HG02938 (cell line): ENCODE data around the gene FNDC10.

Experiments
- ATAC-seq: cut with Tn5 transposase; IDR thresholded peaks from one replicate; pipeline ENCODE4 v1.9.1; 2021; ENCODE audit warnings: mild to moderate bottlenecking, moderate library complexity; ENCODE audit not compliant: unreplicated experiment

FNDC10 gene

DNA sequence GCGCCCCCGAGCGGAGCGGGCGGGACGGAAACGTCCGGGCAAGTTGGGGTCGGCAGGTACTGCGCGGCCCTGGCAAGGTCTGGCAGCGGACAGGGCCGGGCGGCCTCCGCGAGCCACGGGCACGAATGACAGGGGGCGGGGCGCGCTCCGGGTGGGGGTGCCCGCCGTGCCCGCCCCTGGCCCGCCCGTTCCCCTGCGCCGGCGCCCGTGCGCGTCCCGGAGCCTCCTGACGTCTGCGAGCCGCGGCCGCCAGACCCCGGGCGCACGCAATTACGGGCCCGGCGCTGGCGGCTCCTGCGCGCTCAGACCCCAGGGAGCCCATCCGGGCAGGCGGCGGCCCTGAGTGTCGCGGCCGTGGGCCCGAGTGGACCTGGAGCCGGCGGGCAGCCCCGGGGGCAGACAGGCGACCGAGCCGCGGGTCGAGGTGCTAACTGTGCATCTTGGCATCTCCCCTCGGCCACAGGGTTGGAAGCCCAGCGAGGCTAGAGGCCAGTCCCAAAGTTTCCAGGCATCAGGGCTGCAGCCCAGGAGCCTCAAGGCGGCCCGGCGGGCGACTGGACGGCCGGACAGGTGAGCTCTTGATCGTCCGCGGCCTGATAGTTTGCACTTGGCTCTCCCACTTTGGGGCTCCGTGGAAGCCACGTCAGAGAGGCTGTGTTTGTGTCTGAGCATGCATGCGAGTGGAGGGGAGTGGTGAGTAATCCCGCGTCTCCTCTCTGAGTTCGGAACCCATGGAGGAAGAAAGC, 16.3 kb upstream of the FNDC10 start:
- ATAC-seq = peak; percentile 18

DNA sequence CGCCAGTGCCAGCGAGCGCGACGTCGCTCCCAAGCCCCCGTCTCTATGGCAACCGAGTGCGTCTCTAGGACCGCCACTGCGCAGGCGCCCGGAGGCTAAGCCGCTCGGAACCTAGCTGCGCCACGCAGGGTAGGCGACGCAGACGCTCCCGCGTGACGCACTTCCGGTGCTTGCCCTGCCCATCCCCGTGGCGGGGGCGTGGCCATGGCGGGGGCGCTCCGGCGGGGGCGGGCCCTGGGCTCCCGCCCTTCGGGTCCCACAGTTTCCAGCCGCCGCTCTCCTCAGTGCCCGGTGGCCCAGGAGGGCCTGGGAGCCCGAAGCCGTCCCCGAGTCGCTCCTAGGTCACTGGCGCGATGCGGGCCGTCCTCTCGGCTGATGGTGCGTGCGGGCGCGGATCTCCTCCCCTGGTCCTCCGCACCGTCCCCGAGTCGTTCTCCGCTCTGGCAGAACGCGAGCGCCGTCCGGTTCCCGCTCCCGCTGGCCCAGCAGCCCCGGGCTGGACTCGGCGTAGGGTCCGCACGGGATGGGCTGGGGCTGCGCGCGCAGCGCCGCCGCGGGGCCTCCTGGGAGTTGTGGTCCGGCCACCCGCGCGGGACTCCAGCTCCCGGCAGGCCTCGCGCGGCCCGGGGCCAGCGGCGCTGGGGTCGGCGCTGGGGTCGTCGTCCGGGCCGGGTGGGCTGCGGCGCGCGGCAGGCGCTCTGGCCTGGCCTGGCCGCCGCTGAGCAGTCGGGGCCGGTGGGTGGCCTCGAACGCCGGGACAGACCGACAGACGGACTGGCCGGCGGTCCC, 15.5 kb upstream of the FNDC10 start, which contains the start of gene MIB2:
Gene MIB2, plus strand, starts transcription at position 245 of the 789 bp plus-strand sequence. CDS start 7,953 bp downstream, outside the sequence.
- peak; percentile 84 for ATAC-seq

DNA sequence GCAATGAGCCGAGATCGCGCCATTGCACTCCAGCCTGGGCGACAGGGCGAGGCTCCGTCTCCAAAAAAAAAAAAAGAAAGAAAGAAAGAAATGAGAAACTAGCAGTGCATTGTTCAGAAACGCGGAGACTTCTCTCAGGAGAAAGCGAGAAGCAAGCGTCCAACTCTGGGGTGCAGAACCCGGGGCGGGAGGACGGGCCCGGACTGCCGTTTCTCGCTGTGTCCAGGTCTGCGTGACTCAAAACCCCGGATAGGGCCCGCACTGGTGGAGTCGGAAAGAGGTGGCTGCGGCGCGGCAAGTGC, 15.0 kb upstream of the FNDC10 start:
- no peak for ATAC-seq

DNA sequence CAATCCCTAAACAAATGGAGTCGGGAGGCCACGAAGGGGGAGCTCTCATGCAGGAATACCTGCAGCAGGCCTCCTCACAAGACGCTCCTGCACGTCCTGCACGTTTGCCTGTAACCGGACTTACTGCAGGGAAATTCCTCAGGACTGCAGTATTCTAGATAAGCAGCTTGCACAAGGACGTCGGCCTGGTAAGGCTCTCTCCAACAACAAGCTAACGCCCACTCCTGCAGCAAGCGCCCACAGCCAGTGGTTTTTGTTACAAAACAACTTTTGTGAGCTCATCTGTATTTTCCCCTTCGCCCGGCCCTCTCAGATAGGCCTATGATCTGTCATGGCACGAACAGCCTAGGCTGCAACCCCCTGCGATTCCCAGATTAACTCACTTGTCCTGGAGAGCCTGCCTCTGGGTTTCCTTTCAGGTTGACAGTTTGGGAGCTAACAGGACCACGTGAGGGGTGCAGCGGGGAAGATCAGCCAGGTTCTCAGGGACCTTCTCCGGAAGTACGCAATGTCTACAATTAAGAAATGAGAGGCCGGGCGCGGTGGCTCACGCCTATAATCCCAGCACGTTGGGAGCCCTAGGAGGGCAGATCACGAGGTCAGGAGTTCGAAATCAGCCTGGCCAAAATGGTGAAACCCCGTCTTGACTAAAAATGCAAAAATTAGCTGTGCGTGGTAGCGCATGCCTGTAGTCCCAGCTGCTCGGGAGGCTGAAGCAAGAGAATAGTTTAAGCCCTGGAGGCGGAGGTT, 14.4 kb upstream of the FNDC10 start:
- no peak for ATAC-seq

DNA sequence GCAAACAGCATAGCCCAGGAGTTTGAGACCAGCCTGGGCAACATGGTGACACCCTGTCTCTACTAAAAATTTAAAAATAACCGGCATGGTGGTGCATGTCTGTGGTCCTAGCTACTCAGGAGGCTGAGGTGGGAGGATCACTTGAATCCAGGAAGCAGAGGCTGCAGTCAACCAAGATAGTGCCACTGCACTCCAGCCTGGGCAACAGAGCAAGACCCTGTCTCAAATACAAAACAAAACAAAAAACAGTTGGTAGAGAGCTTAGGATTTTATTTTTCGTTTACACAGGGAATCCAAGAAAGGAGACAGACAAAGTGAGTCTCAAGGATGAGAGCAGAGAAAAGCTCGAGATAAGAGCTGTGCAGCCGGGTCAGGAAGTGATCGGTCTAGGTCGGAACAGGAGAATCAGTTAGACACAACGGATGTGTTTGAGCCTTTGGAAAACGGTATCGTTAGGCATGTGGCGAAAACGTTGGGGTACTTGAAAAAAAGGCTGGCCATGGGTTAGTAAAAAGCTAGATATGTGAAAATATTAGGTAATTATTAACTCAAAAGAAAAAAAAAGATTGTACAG, 13.7 kb upstream of the FNDC10 start:
- no peak for ATAC-seq

DNA sequence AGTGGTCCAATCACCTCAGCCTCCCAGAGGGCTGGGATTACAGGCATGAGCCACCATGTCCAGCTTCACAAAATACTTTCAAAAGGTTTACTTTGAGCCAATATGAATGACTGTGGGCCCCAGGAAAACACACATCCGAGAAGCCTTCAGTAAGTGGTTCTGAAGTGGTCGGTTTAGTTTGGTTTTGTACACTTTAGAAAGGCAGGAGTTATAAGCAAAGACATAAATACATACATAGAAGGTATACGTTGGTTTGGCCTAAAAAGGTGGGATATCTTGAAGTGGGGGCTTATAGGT, 12.1 kb upstream of the FNDC10 start:
- no peak for ATAC-seq

DNA sequence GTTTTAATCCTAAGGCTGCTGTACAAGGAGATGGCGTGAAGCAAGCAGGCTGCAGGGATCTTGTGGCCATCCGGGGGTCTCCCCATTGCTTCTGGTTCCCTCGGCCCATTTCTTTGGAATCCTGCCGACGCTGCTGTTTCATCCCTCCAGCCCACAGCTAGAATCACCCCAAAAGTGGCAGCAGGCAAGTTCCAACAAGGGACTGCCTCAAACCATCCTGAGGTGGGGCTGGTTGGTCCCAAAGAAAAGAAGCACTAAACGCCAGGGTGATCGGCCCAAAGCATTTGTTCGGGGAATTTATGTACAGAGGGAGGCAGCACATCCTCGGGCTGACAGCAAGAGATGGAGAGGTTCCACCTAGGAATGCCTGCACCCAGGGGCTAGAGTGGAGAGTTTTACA, 10.9 kb upstream of the FNDC10 start:
- ATAC-seq = no peak

DNA sequence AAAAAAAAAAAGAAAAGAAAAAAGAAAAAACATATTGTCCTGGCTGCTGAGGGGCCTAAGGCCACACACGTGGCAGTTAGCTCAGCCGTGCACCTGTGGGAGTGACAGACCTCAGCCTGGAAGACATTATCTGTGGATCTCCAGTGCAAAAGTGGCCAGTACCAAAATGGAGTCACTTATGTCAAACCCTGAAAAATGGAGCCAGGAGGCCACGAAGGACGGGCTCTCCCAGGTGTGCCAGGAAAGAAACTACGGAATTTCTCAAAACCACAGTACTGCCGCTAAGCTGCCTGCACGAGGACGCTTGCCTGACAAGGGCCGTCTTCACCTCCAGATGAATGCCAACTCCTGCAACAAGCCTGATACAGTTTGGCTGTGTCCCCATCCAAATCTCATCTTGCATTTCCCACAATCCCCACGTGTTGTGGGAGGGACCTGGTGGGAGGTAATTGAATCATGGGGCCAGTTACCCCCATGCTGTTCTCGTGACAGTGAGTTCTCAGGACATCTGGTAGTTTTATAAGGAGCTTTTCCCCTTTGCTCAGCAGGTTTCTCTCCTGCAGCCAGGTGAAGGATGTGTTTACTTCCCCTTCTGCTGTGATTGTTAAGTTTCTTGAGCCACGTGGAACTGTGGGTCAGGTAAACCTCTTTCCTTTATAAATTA, 10.0 kb upstream of the FNDC10 start:
- ATAC-seq = no peak

DNA sequence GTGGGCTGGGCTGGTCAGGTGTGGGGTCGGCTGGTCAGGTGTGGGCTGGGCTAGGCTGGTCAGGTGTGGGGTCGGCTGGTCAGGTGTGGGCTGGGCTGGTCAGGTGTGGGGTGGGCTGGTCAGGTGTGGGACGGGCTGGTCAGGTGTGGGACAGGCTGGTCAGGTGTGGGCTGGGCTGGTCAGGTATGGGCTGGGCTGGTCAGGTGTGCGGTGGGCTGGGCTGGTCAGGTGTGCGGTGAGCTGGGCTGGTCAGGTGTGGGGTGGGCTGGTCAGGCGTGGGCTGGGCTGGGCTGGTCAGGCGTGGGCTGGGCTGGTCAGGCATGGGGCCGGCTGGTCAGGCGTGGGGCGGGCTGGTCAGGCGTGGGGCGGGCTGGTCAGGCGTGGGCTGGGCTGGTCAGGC, 6.3 kb upstream of the FNDC10 start:
- ATAC-seq = no peak

DNA sequence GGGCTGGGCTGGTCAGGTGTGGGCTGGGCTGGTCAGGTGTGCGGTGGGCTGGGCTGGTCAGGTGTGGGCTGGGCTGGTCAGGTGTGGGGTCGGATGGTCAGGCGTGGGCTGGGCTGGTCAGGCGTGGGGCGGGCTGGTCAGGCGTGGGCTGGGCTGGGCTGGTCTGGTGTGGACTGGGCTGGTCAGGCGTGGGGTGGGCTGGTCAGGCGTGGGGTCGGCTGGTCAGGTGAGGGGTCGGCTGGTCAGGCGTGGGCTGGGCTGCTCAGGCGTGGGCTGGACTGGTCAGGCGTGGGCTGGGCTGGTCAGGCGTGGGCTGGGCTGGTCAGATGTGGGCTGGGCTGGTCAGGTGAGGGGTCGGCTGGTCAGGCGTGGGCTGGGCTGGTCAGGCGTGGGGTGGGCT, 5.8 kb upstream of the FNDC10 start:
- ATAC-seq = no peak

DNA sequence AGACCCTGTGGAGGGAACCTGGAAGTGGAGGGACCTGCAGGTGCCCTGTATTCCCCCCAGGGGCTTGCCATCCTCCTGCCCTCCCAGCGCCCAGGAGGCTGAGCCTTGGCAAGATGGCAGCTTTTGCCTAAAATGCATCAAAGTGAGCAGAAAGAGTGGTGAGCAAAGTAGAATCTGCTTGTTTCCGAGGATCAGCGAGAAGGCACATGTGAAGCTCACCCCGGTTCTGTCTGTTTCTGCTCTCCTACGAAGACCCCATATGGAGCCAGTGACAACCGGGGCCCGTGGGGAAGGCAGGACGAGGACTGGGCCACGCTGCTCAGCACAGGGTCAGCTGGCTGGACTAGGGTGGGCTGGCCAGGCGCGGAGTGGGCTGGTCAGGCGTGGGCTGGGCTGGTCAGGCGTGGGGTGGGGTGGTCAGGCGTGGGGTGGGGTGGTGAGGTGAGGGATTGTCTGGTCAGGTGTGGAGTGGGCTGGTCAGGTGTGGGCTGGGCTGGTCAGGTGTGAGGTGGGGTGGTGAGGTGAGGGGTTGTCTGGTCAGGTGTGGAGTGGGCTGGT, 5.2 kb upstream of the FNDC10 start:
- no peak for ATAC-seq

DNA sequence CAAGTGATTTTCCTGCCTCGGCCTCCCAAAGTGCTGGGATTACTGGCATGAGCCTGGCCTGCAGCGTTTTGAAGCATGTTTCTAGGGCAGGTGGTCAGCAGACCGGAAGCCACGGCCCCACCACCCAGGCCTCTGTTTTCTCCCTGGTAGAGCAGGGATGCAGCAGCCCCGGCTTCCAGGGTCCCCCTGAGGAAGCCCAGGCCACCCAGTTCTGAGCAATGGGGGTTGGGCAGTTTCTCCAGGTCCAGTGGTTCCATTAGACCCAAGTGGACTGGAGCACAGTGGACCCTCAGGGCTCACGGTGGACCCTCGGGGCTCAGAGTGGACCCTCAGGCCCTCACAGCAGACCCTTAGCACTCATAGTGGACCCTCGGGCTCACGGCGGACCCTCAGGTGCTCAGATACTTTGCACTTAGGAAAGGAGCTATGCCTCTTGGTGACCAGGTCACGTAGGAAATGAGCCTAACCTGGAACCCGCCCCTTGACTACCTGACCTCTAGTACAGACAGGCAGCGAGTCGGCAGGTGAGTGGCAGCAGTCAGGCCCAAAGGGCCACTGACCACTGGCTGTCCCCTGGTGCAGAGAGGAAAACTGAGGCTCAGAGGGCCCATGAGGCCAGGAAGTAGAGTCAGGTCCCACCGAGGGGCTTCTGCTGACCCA, 4.6 kb upstream of the FNDC10 start:
- ATAC-seq = no peak

DNA sequence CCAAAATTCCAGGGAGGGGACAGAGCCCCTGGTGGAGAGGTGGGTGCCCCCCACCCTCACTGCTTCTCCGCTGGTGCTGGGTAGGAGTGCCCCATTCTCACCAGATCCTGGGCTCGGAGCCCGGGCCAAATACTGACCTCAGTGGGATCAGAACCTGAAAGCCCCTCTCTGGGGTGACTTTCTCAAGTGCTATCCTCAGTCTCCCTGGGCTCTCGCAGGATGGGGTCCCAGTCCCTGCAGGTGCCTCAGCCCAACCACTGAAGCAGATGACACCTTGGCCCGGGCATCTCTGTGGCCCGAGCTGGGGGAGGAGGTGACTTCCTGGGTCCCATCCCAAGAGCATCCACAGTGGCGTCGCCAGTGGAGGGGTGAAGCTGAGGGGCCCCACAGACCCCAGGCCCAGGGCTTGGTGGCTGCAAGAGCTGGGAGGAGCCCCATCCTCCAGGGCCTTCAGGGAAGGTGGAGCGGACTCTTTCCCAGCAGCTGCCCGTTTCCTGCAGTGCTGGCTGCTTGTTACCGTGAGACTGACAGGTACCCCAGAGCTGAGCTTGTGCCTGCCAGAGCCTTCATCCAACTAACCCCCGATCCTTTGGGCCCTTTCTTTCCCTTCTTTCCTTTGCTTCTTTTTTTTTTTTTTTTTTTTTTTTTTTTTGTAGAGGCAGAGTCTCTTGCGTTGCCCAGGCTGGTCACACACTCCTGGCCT, 3.9 kb upstream of the FNDC10 start:
- no peak for ATAC-seq

DNA sequence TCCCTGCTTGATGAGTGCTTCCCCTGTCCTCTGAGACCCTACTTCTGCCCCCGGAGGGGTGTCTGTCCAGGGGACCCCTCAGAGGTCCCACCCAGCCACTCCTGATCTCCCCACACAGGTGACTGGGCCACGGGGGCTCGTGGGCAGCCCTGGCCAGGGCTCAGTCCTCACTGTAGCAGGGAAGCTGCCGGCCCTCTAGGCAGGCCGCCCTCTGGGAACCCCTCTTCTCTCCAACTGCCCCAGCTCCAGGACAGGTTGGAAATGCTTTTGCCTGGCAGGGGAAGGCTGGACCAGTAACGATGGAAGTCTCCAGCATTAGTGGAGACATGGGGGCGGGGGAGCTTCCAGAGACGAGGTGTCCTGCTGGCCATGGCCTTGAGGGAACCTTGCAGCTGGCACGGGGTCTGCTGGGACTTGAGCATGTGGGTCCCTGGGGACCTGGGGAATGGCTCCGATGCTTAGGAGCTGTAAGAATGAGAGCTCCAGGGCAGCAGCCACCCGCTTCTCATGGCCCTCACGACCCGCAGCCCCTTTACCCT, 3.1 kb upstream of the FNDC10 start:
- ATAC-seq = no peak

DNA sequence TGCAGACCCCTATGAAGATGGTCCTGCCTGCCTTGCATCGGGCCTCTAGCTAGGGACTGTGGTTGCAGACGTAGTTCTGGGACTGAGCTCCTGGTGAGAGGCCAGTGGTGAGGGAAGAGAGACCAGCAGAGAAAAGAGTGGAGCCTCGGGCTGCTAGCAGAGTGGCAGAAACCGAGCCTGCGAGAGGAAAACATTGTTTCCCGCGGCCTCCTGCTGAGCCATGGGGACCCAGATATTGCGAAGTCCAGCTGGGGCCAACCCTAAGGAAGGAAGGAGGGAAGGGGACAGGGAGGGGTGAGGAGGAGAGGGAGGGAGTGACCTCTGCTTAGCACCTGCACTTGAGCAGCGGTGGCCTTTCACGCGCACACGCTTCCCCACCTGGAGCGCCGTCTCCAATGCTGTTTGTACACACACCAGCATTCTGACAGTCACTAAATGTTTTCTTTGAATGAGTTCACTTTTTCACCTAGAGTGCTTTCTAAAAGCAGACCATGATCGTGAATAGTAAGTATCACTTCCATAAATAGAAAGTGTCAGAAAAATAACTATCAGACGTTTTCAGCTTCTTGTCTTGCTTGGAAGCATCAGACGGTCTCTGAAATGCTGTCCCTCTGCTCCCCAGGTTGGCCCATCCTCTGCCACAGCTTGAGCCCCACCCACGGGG, 2.5 kb upstream of the FNDC10 start:
- no peak for ATAC-seq

DNA sequence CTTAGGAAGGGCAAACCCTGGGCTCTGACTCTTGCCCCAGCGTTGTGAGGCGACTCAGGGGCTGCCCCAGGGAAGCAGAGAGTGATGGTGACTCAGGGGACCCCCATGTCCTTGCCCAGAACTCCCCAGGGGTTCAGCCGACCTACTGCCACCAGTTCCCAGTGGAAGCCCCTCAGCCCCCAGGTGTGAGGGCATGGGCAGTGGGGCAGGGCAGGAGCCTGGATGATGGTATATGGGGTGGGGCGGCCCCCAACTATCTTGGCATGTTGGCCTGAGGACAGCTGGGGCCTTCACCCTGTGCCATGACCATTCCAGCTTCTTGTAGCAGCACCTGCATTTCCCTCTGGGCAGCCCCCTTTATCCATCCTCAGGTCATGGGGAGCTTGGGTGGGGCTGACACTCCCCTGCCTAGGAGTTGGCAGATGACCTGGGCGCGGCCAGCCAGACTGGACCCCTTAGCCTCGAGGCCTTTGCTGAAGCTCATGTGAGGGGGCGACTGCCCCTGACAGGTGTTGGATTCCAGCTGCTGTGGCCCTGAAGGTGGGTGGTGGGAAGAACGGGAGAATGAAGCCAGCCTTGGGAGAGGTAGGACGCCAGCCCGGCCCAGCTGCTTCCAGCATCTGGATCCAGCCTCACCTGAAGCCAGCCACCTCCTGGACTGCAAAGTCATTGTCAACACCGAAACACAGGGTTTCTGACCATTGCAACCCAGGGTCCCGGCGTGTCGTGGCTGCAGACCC, 1.8 kb upstream of the FNDC10 start:
- no peak for ATAC-seq

DNA sequence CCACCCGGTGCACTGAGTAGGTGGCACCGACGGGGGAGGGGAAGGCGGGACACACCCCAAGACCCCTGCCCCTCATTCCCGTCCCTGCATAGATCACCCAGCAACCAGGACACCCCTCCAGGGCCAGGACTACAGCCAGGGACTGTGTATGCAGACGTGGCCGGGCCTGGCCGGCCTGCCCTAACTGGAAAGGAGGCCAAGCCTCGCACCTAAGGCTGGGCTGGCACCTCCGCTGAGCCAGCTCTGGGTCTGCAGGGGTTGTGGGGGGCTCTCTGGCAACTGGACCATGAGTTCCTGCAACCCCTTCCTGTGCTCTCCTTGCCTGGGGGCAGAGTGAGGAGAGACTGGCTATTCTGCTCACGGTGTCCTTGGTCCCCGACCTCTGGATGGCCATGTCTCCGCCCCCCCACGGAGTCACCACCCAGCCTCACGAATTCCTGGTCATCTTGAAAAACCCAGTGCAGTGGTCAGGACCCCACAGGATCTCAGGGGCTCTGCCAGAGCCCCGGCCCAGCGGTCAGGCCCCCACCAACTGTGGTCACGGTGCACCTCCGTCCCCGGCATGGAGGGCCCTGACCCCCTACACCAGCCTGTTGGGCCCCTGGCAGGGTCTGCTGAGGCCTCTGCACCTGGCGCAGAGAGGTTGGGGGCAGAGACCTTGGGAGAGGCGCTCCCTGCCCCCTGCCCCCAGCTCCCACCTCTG, 1.1 kb upstream of the FNDC10 start:
- no peak for ATAC-seq
